CD14-positive monocyte (primary cell): ENCODE results near the gene IFT172. TPM values are rescaled to one million over a fixed set of nuclear protein-coding genes. Genes with fewer than 3 reads are reported as not detected.

Experiments
- DNase-seq, 3 donors: peaks; one replicate each; pipeline ENCODE4 v3.0.0-alpha.2; 2011 to 2022
- H2AFZ ChIP-seq: 2 replicates; pipeline ENCODE4 v1.6.0; 2012; ENCODE audit warnings: mild to moderate bottlenecking, low read depth, low read length, inconsistent platforms; ENCODE audit not compliant: insufficient read depth, poor library complexity, severe bottlenecking
- H3K27ac ChIP-seq, 2 donors: 1 replicate in 1 of 2; 2 replicates in 1 of 2; pipeline ENCODE4 v1.5.1; 2012 to 2013; ENCODE audit warnings: low read length in 2 of 2, control low read depth in 1 of 2, inconsistent platforms in 1 of 2, low read depth in 1 of 2, mild to moderate bottlenecking in 1 of 2
- H3K27me3 ChIP-seq, 2 donors: one replicate each; pipeline versions ENCODE4 v1.6.0 to v1.6.1; 2011 to 2013; ENCODE audit warnings: low read length in 2 of 2; ENCODE audit not compliant: control insufficient read depth in 2 of 2, insufficient read depth in 2 of 2
- H3K36me3 ChIP-seq, 2 donors: replicated peaks in 1 of 2; 1 replicate in 1 of 2; 2 replicates in 1 of 2; pipeline versions ENCODE4 v1.5.1 to v1.6.1; 2012 to 2013; ENCODE audit warnings: low read length in 2 of 2, control low read depth in 1 of 2, inconsistent platforms in 1 of 2, mild to moderate bottlenecking in 1 of 2; ENCODE audit not compliant: insufficient read depth in 2 of 2, control insufficient read depth in 1 of 2
- H3K4me1 ChIP-seq, 2 donors: 1 replicate in 1 of 2; 2 replicates in 1 of 2; pipeline versions ENCODE4 v1.5.1 to v1.6.1; 2012 to 2013; ENCODE audit warnings: low read length in 2 of 2, control low read depth in 1 of 2, inconsistent platforms in 1 of 2, mild to moderate bottlenecking in 1 of 2, moderate library complexity in 1 of 2; ENCODE audit not compliant: insufficient read depth in 2 of 2, control insufficient read depth in 1 of 2
- H3K4me2 ChIP-seq: replicated peaks from 2 replicates; pipeline ENCODE3; 2012; ENCODE audit warnings: low read length, moderate library complexity, mild to moderate bottlenecking; ENCODE audit not compliant: poor library complexity, severe bottlenecking; ENCODE audit errors: extremely low read depth
- H3K4me3 ChIP-seq, 3 experiments: fragments of 200-600 bp in 1 of 3; sonication (generic) in 1 of 3; replicated peaks in 1 of 3; 1 replicate in 2 of 3; 2 replicates in 1 of 3; pipeline ENCODE4 v1.5.1; 2011 to 2013; ENCODE audit warnings: low read length in 3 of 3, mild to moderate bottlenecking in 3 of 3, control low read depth in 2 of 3, low read depth in 2 of 3, inconsistent platforms in 1 of 3, moderate library complexity in 1 of 3
- H3K79me2 ChIP-seq: 2 replicates; pipeline ENCODE4 v1.6.0; 2012; ENCODE audit warnings: mild to moderate bottlenecking, control low read depth, inconsistent platforms, low read length, moderate library complexity; ENCODE audit not compliant: insufficient read depth
- H3K9ac ChIP-seq: 2 replicates; pipeline ENCODE4 v1.6.0; 2017; ENCODE audit warnings: low read length, mild to moderate bottlenecking; ENCODE audit not compliant: insufficient read depth, poor library complexity, severe bottlenecking
- H3K9me3 ChIP-seq, 2 donors: replicated peaks in 1 of 2; 1 replicate in 1 of 2; 2 replicates in 1 of 2; pipeline versions ENCODE4 v1.5.1 to v1.6.1; 2012 to 2013; ENCODE audit warnings: low read length in 2 of 2, control low read depth in 1 of 2; ENCODE audit not compliant: control insufficient read depth in 1 of 2, insufficient read depth in 1 of 2
- H4K20me1 ChIP-seq: 2 replicates; pipeline ENCODE4 v1.6.0; 2012; ENCODE audit warnings: mild to moderate bottlenecking, low read length, control low read depth, moderate library complexity; ENCODE audit not compliant: insufficient read depth
- H3K27ac Mint-ChIP-seq, 7 donors: one replicate each; pipeline ENCODE4 v1.8.0; 2020; ENCODE audit warnings: mild to moderate bottlenecking in 7 of 7, mixed read lengths in 7 of 7, moderate library complexity in 6 of 7, inconsistent platforms in 2 of 7
- H3K27me3 Mint-ChIP-seq, 3 donors: one replicate each; pipeline ENCODE4 v1.8.0; 2021 to 2022; ENCODE audit warnings: low read depth in 3 of 3, mild to moderate bottlenecking in 3 of 3, mixed read lengths in 3 of 3, moderate library complexity in 3 of 3, inconsistent platforms in 1 of 3
- H3K36me3 Mint-ChIP-seq, 2 donors: one replicate each; pipeline ENCODE4 v1.8.0; 2020; ENCODE audit warnings: mixed read lengths in 2 of 2, inconsistent platforms in 1 of 2, mild to moderate bottlenecking in 1 of 2
- H3K4me1 Mint-ChIP-seq: one replicate; pipeline ENCODE4 v1.8.0; 2020; ENCODE audit warnings: mild to moderate bottlenecking, mixed read lengths
- H3K4me3 Mint-ChIP-seq, 2 donors: one replicate each; pipeline ENCODE4 v1.8.0; 2020; ENCODE audit warnings: mild to moderate bottlenecking in 2 of 2, mixed read lengths in 2 of 2, moderate library complexity in 1 of 2
- H3K9me3 Mint-ChIP-seq, 7 donors: one replicate each; pipeline ENCODE4 v1.8.0; 2020 to 2022; ENCODE audit warnings: mixed read lengths in 7 of 7, mild to moderate bottlenecking in 6 of 7, moderate library complexity in 6 of 7, inconsistent platforms in 2 of 7
- WGBS: methylation state at CpG from one replicate; pipeline ENCODE4 v1.1.5; 2013; ENCODE audit warnings: missing lambda C conversion rate; ENCODE audit not compliant: insufficient coverage; 5-methylcytosine and 5-hydroxymethylcytosine counted together
- intact Hi-C, 2 donors: fragments of 100-400 bp; cut with micrococcal nuclease; formaldehyde crosslinking; loops; one replicate each; pipeline versions ENCODE4 v1.15.0 to v1.15.1; 2023
- polyA plus RNA-seq, 3 donors: library from polyadenylated mRNA; depleted of rRNA in 1 of 3; unstranded in 2 of 3; stranded (reverse) in 1 of 3; fragments of 300-500 nt in 2 of 3; fragments of >200 nt in 1 of 3; fragmentation: Illumina TruSeq in 2 of 3; gene quantifications; 1 replicate in 2 of 3; 2 replicates in 1 of 3; pipeline ENCODE4 v1.2.3, GENCODE V29; 2012 to 2021
- TF ChIP-seq, protein P1 (sequence below): fragments of 200-600 bp; IDR thresholded peaks from one replicate; pipeline ENCODE4 v1.8.0; 2022; ENCODE audit warnings: antibody characterized with exemption, mild to moderate bottlenecking

The IFT172 gene
- polyA plus RNA-seq, 3 donors = 1.7 to 12.8 (median 3.6) TPM

DNA sequence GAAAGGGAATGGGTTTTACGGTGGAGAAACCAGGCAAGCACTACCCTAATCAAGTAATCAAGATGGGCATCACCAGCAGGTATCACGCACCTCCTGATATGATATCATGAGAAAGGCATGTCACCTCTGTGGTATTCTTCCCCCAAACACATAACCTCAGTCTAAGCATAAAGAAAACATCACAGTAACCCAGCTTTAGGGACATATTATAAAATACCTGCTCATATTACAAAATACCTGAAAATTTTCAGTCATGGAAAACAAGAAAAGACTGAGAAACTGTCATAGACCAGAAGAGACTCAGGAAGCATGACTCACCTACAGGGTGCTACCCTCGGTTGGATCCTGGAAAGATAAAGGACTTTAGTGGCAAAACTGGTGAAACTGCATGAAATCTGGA, 37.6 kb upstream of the IFT172 start:
- H3K27me3 Mint-ChIP-seq = peaks cover 1 to 6% (median 6%) of the 10 kb centered on the region in 3 donors
- H3K27ac Mint-ChIP-seq = no peak overlapping the region
- Histone ChIP-seq H3K9ac (no peak overlapping the region), H3K4me2 (no peak overlapping the region), H3K36me3 (no peaks in the 10 kb centered on the region), H3K27me3 (peaks cover 0 to 2% of the 10 kb centered on the region in 2 donors), H3K79me2 (no peaks in the 10 kb centered on the region), H3K4me1 (no peaks in the 10 kb centered on the region), H3K4me3 (no peak overlapping the region), H3K27ac (no peak overlapping the region), H2AFZ (no peak overlapping the region), H3K9me3 (no peaks in the 10 kb centered on the region), H4K20me1 (no peaks in the 10 kb centered on the region)
- TF ChIP-seq, protein P1, sequence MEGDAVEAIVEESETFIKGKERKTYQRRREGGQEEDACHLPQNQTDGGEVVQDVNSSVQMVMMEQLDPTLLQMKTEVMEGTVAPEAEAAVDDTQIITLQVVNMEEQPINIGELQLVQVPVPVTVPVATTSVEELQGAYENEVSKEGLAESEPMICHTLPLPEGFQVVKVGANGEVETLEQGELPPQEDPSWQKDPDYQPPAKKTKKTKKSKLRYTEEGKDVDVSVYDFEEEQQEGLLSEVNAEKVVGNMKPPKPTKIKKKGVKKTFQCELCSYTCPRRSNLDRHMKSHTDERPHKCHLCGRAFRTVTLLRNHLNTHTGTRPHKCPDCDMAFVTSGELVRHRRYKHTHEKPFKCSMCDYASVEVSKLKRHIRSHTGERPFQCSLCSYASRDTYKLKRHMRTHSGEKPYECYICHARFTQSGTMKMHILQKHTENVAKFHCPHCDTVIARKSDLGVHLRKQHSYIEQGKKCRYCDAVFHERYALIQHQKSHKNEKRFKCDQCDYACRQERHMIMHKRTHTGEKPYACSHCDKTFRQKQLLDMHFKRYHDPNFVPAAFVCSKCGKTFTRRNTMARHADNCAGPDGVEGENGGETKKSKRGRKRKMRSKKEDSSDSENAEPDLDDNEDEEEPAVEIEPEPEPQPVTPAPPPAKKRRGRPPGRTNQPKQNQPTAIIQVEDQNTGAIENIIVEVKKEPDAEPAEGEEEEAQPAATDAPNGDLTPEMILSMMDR = no peak
- H3K4me3 Mint-ChIP-seq = no peak overlapping the region
- WGBS = no CpG with 5 or more reads among the region's 3 CpGs
- DNase-seq = no peak
- H3K4me1 Mint-ChIP-seq = no peaks in the 10 kb centered on the region
- intact Hi-C loops = no loop called here
- peaks cover 0 to 11% (median 2%) of the 10 kb centered on the region in 7 donors for H3K9me3 Mint-ChIP-seq
- no peaks in the 10 kb centered on the region for H3K36me3 Mint-ChIP-seq

DNA sequence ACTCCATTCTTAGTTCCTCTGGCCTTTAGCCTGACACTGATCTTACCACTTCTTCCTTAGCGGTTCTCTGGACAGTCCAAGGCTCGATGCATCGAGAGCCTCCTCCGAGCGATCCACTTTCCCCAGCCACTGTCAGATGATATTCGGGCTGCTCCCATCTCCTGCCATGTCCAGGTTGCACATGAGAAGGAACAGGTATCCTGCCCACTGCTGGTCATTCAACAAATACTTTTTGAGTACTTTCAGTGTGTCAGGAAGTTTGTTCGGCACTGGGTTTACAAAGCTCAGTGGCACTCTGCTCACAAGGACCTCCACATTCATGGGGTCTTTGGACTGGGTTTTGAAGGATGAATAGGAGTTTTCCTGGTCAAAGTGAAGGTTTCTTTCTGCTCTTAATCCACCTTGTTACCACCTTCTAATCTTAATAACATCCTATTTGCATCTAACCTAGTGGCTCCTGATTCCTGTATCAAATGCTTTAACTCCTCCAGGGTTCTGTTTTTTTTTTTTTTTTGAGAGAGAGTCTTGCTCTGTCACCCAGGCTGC, 32.9 kb upstream of the IFT172 start:
- DNase-seq = no peak
- Mint-ChIP-seq H3K27me3 (peaks cover 0 to 6% (median 1%) of the 10 kb centered on the region in 3 donors), H3K9me3 (peaks cover 0 to 3% (median 0%) of the 10 kb centered on the region in 7 donors), H3K36me3 (no peaks in the 10 kb centered on the region), H3K4me1 (no peaks in the 10 kb centered on the region), H3K4me3 (no peak overlapping the region), H3K27ac (no peak overlapping the region)
- H3K4me3 ChIP-seq = no peak overlapping the region
- H3K36me3 ChIP-seq = no peaks in the 10 kb centered on the region
- no peaks in the 10 kb centered on the region for H3K4me1 ChIP-seq
- H3K27ac ChIP-seq = no peak overlapping the region
- H3K27me3 ChIP-seq = peaks cover 0 to 2% of the 10 kb centered on the region in 2 donors
- H2AFZ ChIP-seq = no peak overlapping the region
- TF ChIP-seq, protein P1 = no peak
- no peaks in the 10 kb centered on the region for H3K9me3 ChIP-seq
- 94% methylated on average over 6 of the region's 7 CpGs for WGBS
- no peaks in the 10 kb centered on the region for H4K20me1 ChIP-seq
- H3K4me2 ChIP-seq = no peak overlapping the region
- H3K79me2 ChIP-seq = no peaks in the 10 kb centered on the region
- intact Hi-C loops = no loop called here
- no peak overlapping the region for H3K9ac ChIP-seq
